Tibial nerve (tissue), 4 donors: ENCODE data around the gene TEX36. TPM values are rescaled to one million over a fixed set of nuclear protein-coding genes. Genes with fewer than 3 reads are reported as not detected.
"Not testable (repeated sequence)": the region's sequence is repeated elsewhere in the genome, so short reads cannot be mapped to it uniquely, and the experiment has no call there.

Experiments used
- DNase-seq, 2 donors: peaks; one replicate each; pipeline ENCODE4 v3.0.0-alpha.2; 2019; ENCODE audit warnings: low spot score in 2 of 2
- H3K27ac ChIP-seq, 4 donors: fragments of 200-600 bp; sonication (generic) in 3 of 4; one replicate each; pipeline ENCODE4 v1.5.1; 2017 to 2019; ENCODE audit warnings: mild to moderate bottlenecking in 1 of 4
- H3K27me3 ChIP-seq, 2 donors: fragments of 200-600 bp; sonication (generic) in 1 of 2; one replicate each; pipeline versions ENCODE4 v1.5.1 to v1.6.0; 2017 to 2019
- H3K36me3 ChIP-seq, 3 donors: fragments of 200-600 bp; sonication (generic); one replicate each; pipeline ENCODE4 v1.5.1; 2018 to 2019
- H3K4me1 ChIP-seq, 4 donors: fragments of 200-600 bp; sonication (generic) in 3 of 4; one replicate each; pipeline ENCODE4 v1.5.1; 2017 to 2019
- H3K4me3 ChIP-seq, 4 donors: fragments of 200-600 bp; sonication (generic) in 3 of 4; one replicate each; pipeline ENCODE4 v1.5.1; 2017 to 2019; ENCODE audit warnings: mild to moderate bottlenecking in 1 of 4, moderate library complexity in 1 of 4
- H3K9me3 ChIP-seq, 4 donors: fragments of 200-600 bp; sonication (generic) in 3 of 4; one replicate each; pipeline ENCODE4 v1.5.1; 2017 to 2019
- EP300 ChIP-seq, 2 donors: sonication (generic); formaldehyde crosslinking; IDR thresholded peaks; one replicate each; pipeline ENCODE4 v1.6.1; 2017; ENCODE audit warnings: antibody characterized with exemption in 2 of 2, mild to moderate bottlenecking in 1 of 2
- POLR2A ChIP-seq, 2 donors: fragments of 450-650 bp; IDR thresholded peaks; one replicate each; pipeline ENCODE4 v1.6.1; 2017; ENCODE audit warnings: antibody characterized with exemption in 2 of 2, mild to moderate bottlenecking in 2 of 2, moderate library complexity in 2 of 2
- WGBS, 2 donors: methylation state at CpG; one replicate each; pipeline ENCODE4 v1.1.5; 2018; 5-methylcytosine and 5-hydroxymethylcytosine counted together
- total RNA-seq, 4 donors: library from RNA; depleted of rRNA; stranded (reverse); fragments of >200 nt; gene quantifications; one replicate each; pipeline ENCODE4 v1.1.0, GENCODE V29; 2016
- TF ChIP-seq, protein P1 (sequence below), 5 experiments: fragments of 200-600 bp in 3 of 5; fragments of 450-650 bp in 2 of 5; sonication (generic) in 3 of 5; IDR thresholded peaks; one replicate each; pipeline ENCODE4 v1.5.1; 2016 to 2019; ENCODE audit warnings: antibody characterized with exemption in 5 of 5, mild to moderate bottlenecking in 3 of 5, moderate library complexity in 2 of 5

Gene TEX36
- total RNA-seq, 4 donors from 2014 or later = not detected

DNA sequence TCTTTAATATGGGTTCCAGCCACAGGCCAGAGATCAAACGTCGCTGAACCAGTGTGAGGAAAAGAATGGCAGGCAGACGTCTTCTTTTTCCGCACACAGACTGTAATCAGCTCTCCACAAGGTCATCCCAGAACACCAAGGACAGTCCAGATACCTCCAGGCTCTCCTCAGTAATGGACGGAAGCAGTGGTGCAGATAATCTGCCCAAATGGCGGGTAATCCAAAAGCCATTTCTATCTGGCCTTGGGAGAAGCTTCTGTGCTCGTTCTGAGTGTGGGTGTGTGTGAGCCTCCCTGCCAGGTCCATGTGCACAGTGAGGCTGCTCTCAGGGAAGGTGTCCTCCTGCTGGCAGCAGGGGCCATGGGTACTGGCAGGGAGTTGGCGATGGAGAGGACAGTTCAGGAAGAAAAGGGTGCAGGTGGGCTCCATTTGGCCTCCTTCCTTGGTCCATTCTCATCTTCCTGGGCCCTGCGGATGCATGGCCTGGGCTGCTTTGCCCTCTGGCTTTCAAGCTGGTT is 15.6 kb upstream of the TEX36 start:
- DNase-seq = no peak
- Histone ChIP-seq H3K36me3 (no peaks in the 10 kb centered on the region), H3K4me3 (no peak overlapping the region), H3K4me1 (no peaks in the 10 kb centered on the region), H3K9me3 (no peaks in the 10 kb centered on the region), H3K27me3 (no peaks in the 10 kb centered on the region), H3K27ac (no peak overlapping the region)
- WGBS, 2 donors = 75 to 85% methylated on average over 9 of the region's 9 CpGs
- TF ChIP-seq, protein P1, sequence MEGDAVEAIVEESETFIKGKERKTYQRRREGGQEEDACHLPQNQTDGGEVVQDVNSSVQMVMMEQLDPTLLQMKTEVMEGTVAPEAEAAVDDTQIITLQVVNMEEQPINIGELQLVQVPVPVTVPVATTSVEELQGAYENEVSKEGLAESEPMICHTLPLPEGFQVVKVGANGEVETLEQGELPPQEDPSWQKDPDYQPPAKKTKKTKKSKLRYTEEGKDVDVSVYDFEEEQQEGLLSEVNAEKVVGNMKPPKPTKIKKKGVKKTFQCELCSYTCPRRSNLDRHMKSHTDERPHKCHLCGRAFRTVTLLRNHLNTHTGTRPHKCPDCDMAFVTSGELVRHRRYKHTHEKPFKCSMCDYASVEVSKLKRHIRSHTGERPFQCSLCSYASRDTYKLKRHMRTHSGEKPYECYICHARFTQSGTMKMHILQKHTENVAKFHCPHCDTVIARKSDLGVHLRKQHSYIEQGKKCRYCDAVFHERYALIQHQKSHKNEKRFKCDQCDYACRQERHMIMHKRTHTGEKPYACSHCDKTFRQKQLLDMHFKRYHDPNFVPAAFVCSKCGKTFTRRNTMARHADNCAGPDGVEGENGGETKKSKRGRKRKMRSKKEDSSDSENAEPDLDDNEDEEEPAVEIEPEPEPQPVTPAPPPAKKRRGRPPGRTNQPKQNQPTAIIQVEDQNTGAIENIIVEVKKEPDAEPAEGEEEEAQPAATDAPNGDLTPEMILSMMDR (IDR thresholded peaks at IDR 0.05) = no peak

DNA sequence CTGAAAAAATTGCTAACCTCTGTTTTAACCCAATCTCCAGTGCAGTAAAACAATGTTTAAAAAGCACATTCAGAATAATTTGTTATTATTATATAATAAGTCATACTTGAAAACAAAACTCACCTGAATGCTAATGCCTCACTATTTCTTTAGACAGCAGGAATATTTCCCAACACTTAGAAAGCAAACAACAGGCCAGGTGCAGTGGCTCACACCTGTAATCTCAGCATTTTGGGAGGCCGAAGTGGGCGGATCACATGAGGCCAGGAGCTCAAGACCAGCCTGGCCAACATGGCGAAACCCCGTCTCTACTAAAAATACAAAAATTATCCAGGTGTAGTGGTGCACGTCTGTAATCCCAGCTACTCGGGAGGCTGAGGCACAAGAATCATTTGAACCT is 13.9 kb upstream of the TEX36 start:
- not testable (repeated sequence) for H3K27ac ChIP-seq, H3K4me3 ChIP-seq, DNase-seq, H3K9me3 ChIP-seq, H3K4me1 ChIP-seq, H3K36me3 ChIP-seq, H3K27me3 ChIP-seq
- WGBS, 2 donors = 92 to 97% methylated on average over 6 of the region's 6 CpGs

DNA sequence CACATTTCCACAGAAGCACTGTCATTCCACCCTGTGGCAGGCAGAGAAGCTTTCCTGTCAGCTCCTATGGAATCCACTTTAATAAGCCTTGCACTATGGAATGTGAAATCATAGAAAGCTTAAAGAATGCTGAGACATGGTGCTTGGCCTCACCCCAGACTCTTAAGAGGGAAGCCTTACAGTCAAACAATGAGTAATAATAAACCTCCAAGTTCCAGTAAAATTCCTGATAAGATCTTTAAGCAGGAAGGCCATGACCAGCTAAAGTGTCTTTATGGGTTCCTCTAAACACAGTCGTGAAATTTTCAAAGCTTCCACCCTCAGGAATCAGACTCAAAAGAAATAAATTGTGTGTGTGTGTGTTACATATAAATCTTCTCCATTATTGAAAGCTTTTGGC is 11.9 kb upstream of the TEX36 start:
- 38 to 39% methylated on average over 1 of the region's 1 CpG for WGBS, 2 donors
- no peaks in the 10 kb centered on the region for H3K36me3 ChIP-seq
- no peak overlapping the region for H3K27ac ChIP-seq
- peaks cover 0 to 6% (median 0%) of the 10 kb centered on the region in 4 donors for H3K4me1 ChIP-seq
- DNase-seq = no peak
- no peaks in the 10 kb centered on the region for H3K9me3 ChIP-seq
- no peak overlapping the region for H3K4me3 ChIP-seq
- peaks cover 0 to 3% of the 10 kb centered on the region in 2 donors for H3K27me3 ChIP-seq
- no peak for TF ChIP-seq POLR2A (IDR thresholded peaks at IDR 0.05)
- TF ChIP-seq, protein P1 (IDR thresholded peaks at IDR 0.05) = no peak
- TF ChIP-seq EP300 (IDR thresholded peaks at IDR 0.05) = no peak

- H3K27me3 ChIP-seq = peaks cover 0 to 3% of the 10 kb centered on the region in 2 donors
- no peak overlapping the region for H3K27ac ChIP-seq
- no peak for TF ChIP-seq POLR2A (IDR thresholded peaks at IDR 0.05)
- no peak for TF ChIP-seq EP300 (IDR thresholded peaks at IDR 0.05)
- TF ChIP-seq, protein P1 (IDR thresholded peaks at IDR 0.05) = no peak
- WGBS, 2 donors = 84 to 86% methylated on average over 2 of the region's 2 CpGs
- H3K4me3 ChIP-seq = no peak overlapping the region
- peaks cover 0 to 10% (median 0%) of the 10 kb centered on the region in 4 donors for H3K4me1 ChIP-seq
- H3K9me3 ChIP-seq = no peaks in the 10 kb centered on the region
- no peaks in the 10 kb centered on the region for H3K36me3 ChIP-seq
- DNase-seq = no peak
Observed at GRCh38 chr10:125693524-125693847, 10.5 kb upstream of the TEX36 start.

DNA sequence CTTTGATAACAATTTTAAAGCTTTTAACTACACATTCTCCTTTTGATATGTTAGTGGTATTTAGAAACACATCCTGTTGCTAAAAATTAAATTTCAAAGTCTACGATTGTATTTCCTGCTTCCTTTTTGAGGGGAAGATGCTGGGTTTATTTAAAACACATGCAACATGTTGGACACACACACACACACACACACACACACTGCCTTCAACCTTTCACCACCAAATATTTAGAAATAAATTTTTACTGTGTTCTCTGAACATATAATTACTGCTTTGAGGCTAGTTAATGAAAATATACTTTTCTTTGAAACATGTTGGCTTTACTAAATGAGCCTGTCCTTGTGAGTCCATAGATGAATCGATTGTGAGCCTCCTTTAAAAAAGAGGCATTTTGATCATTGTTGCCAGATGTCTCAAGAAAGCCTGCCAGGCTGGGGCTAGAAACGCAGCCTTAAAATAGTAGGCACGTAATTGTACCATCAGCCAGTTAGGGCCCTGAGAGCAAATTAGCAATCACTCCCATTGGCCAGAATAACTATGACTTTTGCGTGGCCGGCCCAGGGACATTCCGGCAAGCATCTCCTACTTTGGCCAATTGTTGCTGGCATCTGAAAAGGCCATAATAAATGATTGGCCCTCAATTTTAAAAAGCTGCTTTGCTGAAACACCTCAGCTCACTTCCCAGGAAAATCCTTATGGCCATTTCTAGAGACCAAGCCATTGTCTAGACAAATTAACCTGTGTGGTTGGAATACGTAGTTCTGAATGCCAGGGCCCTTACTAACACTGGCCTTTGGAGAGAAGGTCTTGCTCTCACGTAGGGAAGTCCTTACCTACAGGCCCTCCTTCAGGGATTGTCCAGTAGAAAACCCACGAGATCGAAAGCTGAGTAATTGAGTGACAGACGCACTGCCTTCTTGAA is 9.9 kb upstream of the TEX36 start:
- Histone ChIP-seq H3K4me3 (no peak overlapping the region), H3K9me3 (no peaks in the 10 kb centered on the region), H3K27ac (no peak overlapping the region), H3K27me3 (peaks cover 0 to 3% of the 10 kb centered on the region in 2 donors), H3K4me1 (peaks cover 0 to 10% (median 0%) of the 10 kb centered on the region in 4 donors), H3K36me3 (no peaks in the 10 kb centered on the region)
- no peak for DNase-seq
- 78 to 79% methylated on average over 12 of the region's 12 CpGs for WGBS, 2 donors
- TF ChIP-seq POLR2A (IDR thresholded peaks at IDR 0.05) (no peak), EP300 (IDR thresholded peaks at IDR 0.05) (no peak)
- TF ChIP-seq, protein P1 (IDR thresholded peaks at IDR 0.05) = no peak
